Keratinocyte (primary cell): Measurements from ENCODE around the gene TBRG4. TPM values are rescaled to one million over a fixed set of nuclear protein-coding genes. Genes with fewer than 3 reads are reported as not detected.

Experiments used
- DNase-seq: peaks from one replicate; pipeline ENCODE4 v3.0.0-alpha.2; 2011; ENCODE audit warnings: low read depth, missing footprints, low spot score
- FAIRE-seq: peaks from 2 replicates; lab custom pipeline; 2011; peaks lifted over from hg19 to GRCh38; lab: Jason Lieb, UNC
- H2AFZ ChIP-seq: 2 replicates; pipeline ENCODE4 v1.6.0; 2012; ENCODE audit warnings: low read length, control low read depth, inconsistent platforms; ENCODE audit not compliant: control insufficient read depth
- H3K27ac ChIP-seq: 2 replicates; pipeline ENCODE4 v1.5.1; 2011; ENCODE audit warnings: low read length; ENCODE audit not compliant: control insufficient read depth, insufficient read depth
- H3K27me3 ChIP-seq: 3 replicates; pipeline ENCODE4 v1.6.0; 2011; ENCODE audit warnings: low read length; ENCODE audit not compliant: control insufficient read depth, insufficient read depth; ENCODE audit errors: extremely low read depth
- H3K36me3 ChIP-seq, 2 experiments: 2 replicates in 1 of 2; 3 replicates in 1 of 2; pipeline ENCODE4 v1.5.1; 2011; ENCODE audit warnings: low read length in 2 of 2, mild to moderate bottlenecking in 1 of 2; ENCODE audit not compliant: control insufficient read depth in 2 of 2, insufficient read depth in 2 of 2; ENCODE audit errors: extremely low read depth in 1 of 2
- H3K4me1 ChIP-seq: 3 replicates; pipeline ENCODE4 v1.5.1; 2011; ENCODE audit warnings: low read length; ENCODE audit not compliant: control insufficient read depth, insufficient read depth; ENCODE audit errors: extremely low read depth
- H3K4me2 ChIP-seq: 3 replicates; pipeline ENCODE4 v1.6.0; 2011; ENCODE audit warnings: low read depth, low read length; ENCODE audit not compliant: control insufficient read depth, insufficient read depth; ENCODE audit errors: extremely low read depth
- H3K4me3 ChIP-seq, 3 experiments: fragments of 200-600 bp in 1 of 3; sonication (generic) in 1 of 3; 2 replicates in 2 of 3; 3 replicates in 1 of 3; pipeline ENCODE4 v1.5.1; 2011 to 2016; ENCODE audit warnings: low read length in 3 of 3, mild to moderate bottlenecking in 3 of 3, control low read depth in 2 of 3, inconsistent platforms in 1 of 3, low read depth in 1 of 3, mixed read lengths in 1 of 3, mixed run types in 1 of 3, moderate library complexity in 1 of 3; ENCODE audit not compliant: control insufficient read depth in 2 of 3, insufficient read depth in 2 of 3; ENCODE audit errors: extremely low read depth in 1 of 3
- H3K79me2 ChIP-seq: 2 replicates; pipeline ENCODE4 v1.6.0; 2012; ENCODE audit warnings: low read length; ENCODE audit not compliant: control insufficient read depth, insufficient read depth
- H3K9ac ChIP-seq: 3 replicates; pipeline ENCODE4 v1.6.0; 2011; ENCODE audit warnings: low read length; ENCODE audit not compliant: control insufficient read depth, insufficient read depth; ENCODE audit errors: extremely low read depth
- H3K9me1 ChIP-seq: 3 replicates; pipeline ENCODE4 v1.6.0; 2011; ENCODE audit warnings: low read length; ENCODE audit not compliant: control insufficient read depth, insufficient read depth; ENCODE audit errors: extremely low read depth
- H3K9me3 ChIP-seq: 2 replicates; pipeline ENCODE4 v1.5.1; 2012; ENCODE audit warnings: low read depth, low read length; ENCODE audit not compliant: control insufficient read depth
- H4K20me1 ChIP-seq: 3 replicates; pipeline ENCODE4 v1.6.0; 2011; ENCODE audit warnings: low read length; ENCODE audit not compliant: control insufficient read depth, insufficient read depth; ENCODE audit errors: extremely low read depth
- EZH2 ChIP-seq: IDR thresholded peaks from one replicate; pipeline ENCODE4 v1.6.1; 2012; ENCODE audit warnings: inconsistent platforms, mild to moderate bottlenecking, low read length, moderate library complexity
- dilution Hi-C: fragments of 300-500 bp; cut with MboI; formaldehyde crosslinking; loops from one replicate; pipeline ENCODE4 v1.7.0; 2020; ENCODE audit warnings: low sequenced_read_pairs; ENCODE audit not compliant: extremely low pct_ligation_motif_present
- polyA plus RNA-seq, 5 experiments: library from polyadenylated mRNA; depleted of rRNA in 3 of 5; stranded (reverse) in 3 of 5; stranded (forward) in 1 of 5; unstranded in 1 of 5; fragments of >200 nt; gene quantifications; 1 replicate in 1 of 5; 2 replicates in 3 of 5; 3 replicates in 1 of 5; pipeline versions ENCODE4 v1.2.1 to v1.2.3, GENCODE V29; 2011 to 2012; ENCODE audit warnings: missing spikeins in 2 of 5, low read depth in 1 of 5, low replicate concordance in 1 of 5
- TF ChIP-seq, protein P1 (sequence below), 3 experiments: IDR thresholded peaks in 1 of 3; conservative IDR thresholded peaks in 1 of 3; optimal IDR thresholded peaks in 1 of 3; 2 replicates in 2 of 3; 3 replicates in 1 of 3; pipeline versions ENCODE3 to v1.5.1; 2011; ENCODE audit warnings: low read length in 3 of 3, mild to moderate bottlenecking in 3 of 3, moderate library complexity in 2 of 3, control low read depth in 1 of 3, inconsistent platforms in 1 of 3; ENCODE audit not compliant: insufficient read depth in 2 of 3; ENCODE audit errors: extremely low read depth in 1 of 3

The TBRG4 gene
- polyA plus RNA-seq, 1 donor (not counting 4 experiments of a cell fraction or from before 2014, with no cell fraction given), result 90.5 TPM

DNA sequence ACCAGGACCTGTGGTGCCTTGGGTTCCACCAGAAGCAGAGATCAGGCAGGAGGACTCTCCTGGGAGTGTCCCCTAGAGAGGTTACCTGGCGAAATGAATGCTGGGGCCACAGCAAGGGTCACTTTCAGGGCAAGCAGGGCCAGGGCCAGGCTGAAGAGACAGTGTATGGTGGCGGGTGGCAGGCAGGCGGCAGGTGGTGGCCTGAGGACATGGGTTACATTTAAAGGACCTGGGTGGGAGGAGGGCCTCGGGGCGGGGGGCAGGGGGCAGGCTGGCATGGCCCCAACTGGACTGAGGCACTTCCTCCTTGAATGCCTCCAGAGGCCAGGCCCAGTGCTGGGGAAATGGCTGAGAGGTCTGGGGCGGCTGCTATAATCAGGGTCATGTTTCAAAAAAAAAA lies 14.7 kb upstream of the TBRG4 start:
- Histone ChIP-seq H3K4me1 (no peaks in the 10 kb centered on the region), H3K9ac (no peak overlapping the region), H3K27me3 (peaks cover 5% of the 10 kb centered on the region), H3K9me1 (no peaks in the 10 kb centered on the region), H3K36me3 (no peaks in the 10 kb centered on the region), H3K4me3 (no peak overlapping the region), H3K27ac (no peak overlapping the region), H3K79me2 (no peaks in the 10 kb centered on the region), H4K20me1 (no peaks in the 10 kb centered on the region), H3K9me3 (no peaks in the 10 kb centered on the region), H2AFZ (no peak overlapping the region), H3K4me2 (no peak overlapping the region)
- dilution Hi-C loops, result no loop called here
- no peak for DNase-seq
- TF ChIP-seq, protein P1, sequence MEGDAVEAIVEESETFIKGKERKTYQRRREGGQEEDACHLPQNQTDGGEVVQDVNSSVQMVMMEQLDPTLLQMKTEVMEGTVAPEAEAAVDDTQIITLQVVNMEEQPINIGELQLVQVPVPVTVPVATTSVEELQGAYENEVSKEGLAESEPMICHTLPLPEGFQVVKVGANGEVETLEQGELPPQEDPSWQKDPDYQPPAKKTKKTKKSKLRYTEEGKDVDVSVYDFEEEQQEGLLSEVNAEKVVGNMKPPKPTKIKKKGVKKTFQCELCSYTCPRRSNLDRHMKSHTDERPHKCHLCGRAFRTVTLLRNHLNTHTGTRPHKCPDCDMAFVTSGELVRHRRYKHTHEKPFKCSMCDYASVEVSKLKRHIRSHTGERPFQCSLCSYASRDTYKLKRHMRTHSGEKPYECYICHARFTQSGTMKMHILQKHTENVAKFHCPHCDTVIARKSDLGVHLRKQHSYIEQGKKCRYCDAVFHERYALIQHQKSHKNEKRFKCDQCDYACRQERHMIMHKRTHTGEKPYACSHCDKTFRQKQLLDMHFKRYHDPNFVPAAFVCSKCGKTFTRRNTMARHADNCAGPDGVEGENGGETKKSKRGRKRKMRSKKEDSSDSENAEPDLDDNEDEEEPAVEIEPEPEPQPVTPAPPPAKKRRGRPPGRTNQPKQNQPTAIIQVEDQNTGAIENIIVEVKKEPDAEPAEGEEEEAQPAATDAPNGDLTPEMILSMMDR (optimal IDR thresholded peaks at IDR 0.05 in 1 of 3, IDR thresholded peaks at IDR 0.05 in 1 of 3, conservative IDR thresholded peaks at IDR 0.05 in 1 of 3; ENCODE audit: extremely low read depth in 1 of 3, insufficient read depth in 2 of 3, low read length in 3 of 3), result no peak
- no peak for TF ChIP-seq EZH2
- FAIRE-seq, result no peak

DNA sequence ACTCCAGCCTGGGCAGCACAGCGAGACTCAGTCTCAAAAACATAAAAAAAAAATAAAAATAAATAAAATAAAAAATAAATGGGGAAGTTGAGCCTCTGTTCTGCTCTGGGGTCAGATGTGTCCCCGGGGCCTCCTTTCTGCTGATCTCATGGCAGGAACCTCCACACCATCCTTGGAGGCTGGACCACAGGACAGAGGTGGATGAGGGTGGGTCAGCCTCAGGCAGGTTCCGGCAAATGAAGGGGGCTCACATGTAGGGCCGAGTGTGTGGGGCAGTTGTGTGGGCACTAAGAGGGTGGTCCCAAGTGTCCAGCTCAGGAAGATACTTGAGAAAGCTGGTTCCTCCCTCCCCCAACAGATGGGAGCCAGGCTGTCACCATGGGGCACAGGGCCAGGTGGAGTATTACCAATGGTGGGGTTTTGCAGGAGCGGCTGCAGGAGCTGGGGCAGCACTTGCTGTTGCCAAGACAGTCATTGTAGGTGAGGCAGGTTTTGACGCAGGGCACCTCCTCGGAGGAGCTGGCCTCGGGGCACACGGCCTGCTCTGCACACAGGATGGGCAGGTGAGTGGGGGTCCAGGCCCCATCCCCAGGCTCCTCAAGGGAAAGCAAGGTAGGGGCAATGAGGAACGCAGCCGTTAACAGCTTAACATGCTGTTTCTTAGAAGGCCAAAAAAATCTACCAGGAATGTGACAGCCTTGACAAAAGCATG lies 13.9 kb upstream of the TBRG4 start:
- Histone ChIP-seq H4K20me1 (no peaks in the 10 kb centered on the region), H3K4me1 (no peaks in the 10 kb centered on the region), H3K4me2 (no peak overlapping the region), H2AFZ (no peak overlapping the region), H3K4me3 (no peak overlapping the region), H3K9me1 (no peaks in the 10 kb centered on the region), H3K9me3 (no peaks in the 10 kb centered on the region), H3K79me2 (no peaks in the 10 kb centered on the region), H3K9ac (no peak overlapping the region), H3K27ac (no peak overlapping the region), H3K36me3 (no peaks in the 10 kb centered on the region), H3K27me3 (peaks cover 2% of the 10 kb centered on the region)
- no peak for FAIRE-seq
- TF ChIP-seq, protein P1 (optimal IDR thresholded peaks at IDR 0.05 in 1 of 3, IDR thresholded peaks at IDR 0.05 in 1 of 3, conservative IDR thresholded peaks at IDR 0.05 in 1 of 3; ENCODE audit: extremely low read depth in 1 of 3, insufficient read depth in 2 of 3, low read length in 3 of 3), result no peak
- no peak for TF ChIP-seq EZH2
- DNase-seq, result no peak
- dilution Hi-C loops, result no loop called here
